Thoracic aorta (tissue), 2 donors: ENCODE data around the gene CREG2. TPM values are rescaled to one million over a fixed set of nuclear protein-coding genes. Genes with fewer than 3 reads are reported as not detected.

Source experiments
- ATAC-seq: fragments of 150-250 bp; one replicate; pipeline ENCODE4 v1.8.0; 2017; ENCODE audit warnings: low read depth; ENCODE audit not compliant: insufficient number of reproducible peaks, low FRiP score
- DNase-seq: peaks from one replicate; pipeline ENCODE4 v3.0.0-alpha.2; 2020; ENCODE audit warnings: low spot score
- H3K27ac ChIP-seq, 2 donors: fragments of 200-600 bp; sonication (generic); 1 replicate in 1 of 2; 2 replicates in 1 of 2; pipeline ENCODE4 v1.5.1; 2016; ENCODE audit warnings: mild to moderate bottlenecking in 2 of 2, moderate library complexity in 2 of 2
- H3K27me3 ChIP-seq: fragments of 200-600 bp; sonication (generic); replicated peaks from 2 replicates; pipeline ENCODE4 v1.6.0; 2016; ENCODE audit warnings: mild to moderate bottlenecking; ENCODE audit not compliant: insufficient read depth
- H3K36me3 ChIP-seq: fragments of 200-600 bp; sonication (generic); one replicate; pipeline ENCODE4 v1.5.1; 2016
- H3K4me1 ChIP-seq, 2 donors: fragments of 200-600 bp; sonication (generic); 1 replicate in 1 of 2; 2 replicates in 1 of 2; pipeline versions ENCODE4 v1.5.1 to v1.6.0; 2016; ENCODE audit warnings: low read depth in 2 of 2, mild to moderate bottlenecking in 1 of 2; ENCODE audit not compliant: control insufficient read depth in 1 of 2
- H3K4me3 ChIP-seq: fragments of 200-600 bp; sonication (generic); 2 replicates; pipeline ENCODE4 v1.5.1; 2016; ENCODE audit warnings: mild to moderate bottlenecking
- H3K9me3 ChIP-seq: fragments of 200-600 bp; sonication (generic); 2 replicates; pipeline ENCODE4 v1.5.1; 2016
- CTCF ChIP-seq: fragments of 200-600 bp; sonication (generic); IDR thresholded peaks from one replicate; pipeline ENCODE4 v1.5.1; 2019; ENCODE audit warnings: antibody characterized with exemption
- total RNA-seq, 2 donors: library from RNA; depleted of rRNA; stranded (reverse); fragments of >200 nt; gene quantifications; one replicate each; pipeline versions ENCODE4 v1.1.0 to v1.2.3, GENCODE V29; 2016

Gene CREG2
- total RNA-seq, 2 donors from 2014 or later = not detected

GRCh38 chr2:101332885-101333766, 54.2 kb downstream of the CREG2 start:
- Histone ChIP-seq H3K4me1 (peaks cover 2 to 10% of the 10 kb centered on the region in 2 donors), H3K36me3 (no peaks in the 10 kb centered on the region), H3K27ac (no peak overlapping the region), H3K4me3 (no peak overlapping the region), H3K9me3 (no peaks in the 10 kb centered on the region), H3K27me3 (no peaks in the 10 kb centered on the region)
- DNase-seq (no peak), ATAC-seq (no peak)
- TF ChIP-seq CTCF = no peak

GRCh38 chr2:101331202-101331601, 56.1 kb downstream of the CREG2 start:
- peaks cover 6 to 10% of the 10 kb centered on the region in 2 donors for H3K4me1 ChIP-seq
- ATAC-seq = no peak
- DNase-seq = no peak
- TF ChIP-seq CTCF = no peak
- H3K27ac ChIP-seq = no peak overlapping the region
- H3K27me3 ChIP-seq = no peaks in the 10 kb centered on the region
- H3K4me3 ChIP-seq = no peak overlapping the region
- no peaks in the 10 kb centered on the region for H3K9me3 ChIP-seq
- H3K36me3 ChIP-seq = no peaks in the 10 kb centered on the region

GRCh38 chr2:101330253-101330933, 56.9 kb downstream of the CREG2 start:
- no peak for ATAC-seq
- no peak overlapping the region for H3K4me3 ChIP-seq
- no peak overlapping the region for H3K27ac ChIP-seq
- TF ChIP-seq CTCF = no peak
- no peaks in the 10 kb centered on the region for H3K9me3 ChIP-seq
- H3K27me3 ChIP-seq = no peaks in the 10 kb centered on the region
- H3K4me1 ChIP-seq = peaks cover 6 to 10% of the 10 kb centered on the region in 2 donors
- no peak for DNase-seq
- H3K36me3 ChIP-seq = no peaks in the 10 kb centered on the region

GRCh38 chr2:101329026-101329425, 58.3 kb downstream of the CREG2 start:
- Histone ChIP-seq H3K4me3 (no peak overlapping the region), H3K27me3 (no peaks in the 10 kb centered on the region), H3K4me1 (peaks cover 6 to 10% of the 10 kb centered on the region in 2 donors), H3K36me3 (no peaks in the 10 kb centered on the region), H3K27ac (no peak overlapping the region), H3K9me3 (no peaks in the 10 kb centered on the region)
- TF ChIP-seq CTCF = no peak
- DNase-seq (no peak), ATAC-seq (no peak)

- Histone ChIP-seq H3K9me3 (no peaks in the 10 kb centered on the region), H3K4me3 (no peak overlapping the region), H3K36me3 (no peaks in the 10 kb centered on the region), H3K4me1 (peaks cover 6 to 10% of the 10 kb centered on the region in 2 donors), H3K27ac (peak overlapping the region in 1 of 2 donors; percentile 32), H3K27me3 (no peaks in the 10 kb centered on the region)
- peak; percentile 20 for ATAC-seq
- TF ChIP-seq CTCF = no peak
- no peak for DNase-seq
Measured at GRCh38 chr2:101328474-101329007, 58.8 kb downstream of the CREG2 start.
